Naive thymus-derived CD4-positive, alpha-beta T cell (primary cell): ENCODE measurements around the gene C1orf198. TPM values are rescaled to one million over a fixed set of nuclear protein-coding genes. Genes with fewer than 3 reads are reported as not detected.
"Not testable (repeated sequence)": the region's sequence is repeated elsewhere in the genome, so short reads cannot be mapped to it uniquely, and the experiment has no call there.

Source experiments
- ATAC-seq: fragments of 150-1000 bp; cut with Tn5 transposase; 2 replicates; pipeline ENCODE4 v1.10.0; 2021; ENCODE audit warnings: mild to moderate bottlenecking, moderate library complexity
- CTCF ChIA-PET: fragments of 350-600 bp; sonication (Branson Sonifier 250); formaldehyde crosslinking; loops from one replicate; lab custom pipeline; 2021; ENCODE audit warnings: antibody characterized with exemption; lab: Charles Lee
- POLR2A ChIA-PET: fragments of 350-600 bp; sonication (Branson Sonifier 250); formaldehyde crosslinking; loops from one replicate; lab custom pipeline; 2021; ENCODE audit warnings: antibody characterized with exemption, inconsistent platforms; lab: Charles Lee
- DNase-seq, 9 donors: peaks; one replicate each; pipeline versions ENCODE4 v3.0.0 to v3.0.0-alpha.2; 2020 to 2022; ENCODE audit warnings: mixed read lengths in 1 of 9
- H3K27ac ChIP-seq: one replicate; pipeline ENCODE4 v1.7.0; 2013; ENCODE audit warnings: mild to moderate bottlenecking, low read depth, low read length, moderate library complexity
- H3K27me3 ChIP-seq, 2 donors: one replicate each; pipeline ENCODE4 v1.7.0; 2013; ENCODE audit warnings: low read length in 2 of 2, mild to moderate bottlenecking in 2 of 2, moderate library complexity in 2 of 2; ENCODE audit not compliant: control insufficient read depth in 2 of 2, insufficient read depth in 2 of 2
- H3K36me3 ChIP-seq, 3 experiments: 1 replicate in 2 of 3; 2 replicates in 1 of 3; pipeline ENCODE4 v1.7.0; 2013; ENCODE audit warnings: low read length in 3 of 3, mild to moderate bottlenecking in 3 of 3, moderate library complexity in 1 of 3; ENCODE audit not compliant: insufficient read depth in 3 of 3, control insufficient read depth in 2 of 3
- H3K4me1 ChIP-seq, 2 donors: one replicate each; pipeline ENCODE4 v1.7.0; 2013; ENCODE audit warnings: low read length in 2 of 2, mild to moderate bottlenecking in 2 of 2, moderate library complexity in 1 of 2; ENCODE audit not compliant: control insufficient read depth in 2 of 2, insufficient read depth in 2 of 2
- H3K4me3 ChIP-seq: 2 replicates; pipeline ENCODE4 v1.7.0; 2013; ENCODE audit warnings: mild to moderate bottlenecking, low read length
- H3K9me3 ChIP-seq, 3 experiments: 1 replicate in 2 of 3; 2 replicates in 1 of 3; pipeline ENCODE4 v1.7.0; 2013; ENCODE audit warnings: low read length in 3 of 3; ENCODE audit not compliant: control insufficient read depth in 2 of 3
- H3K27ac Mint-ChIP-seq, 9 donors: one replicate each; pipeline ENCODE4 v1.8.0; 2020 to 2022; ENCODE audit warnings: mixed read lengths in 9 of 9, mild to moderate bottlenecking in 8 of 9, moderate library complexity in 5 of 9, inconsistent platforms in 2 of 9
- H3K27me3 Mint-ChIP-seq, 5 donors: one replicate each; pipeline ENCODE4 v1.8.0; 2021 to 2022; ENCODE audit warnings: mixed read lengths in 5 of 5, mild to moderate bottlenecking in 1 of 5
- H3K36me3 Mint-ChIP-seq, 5 donors: one replicate each; pipeline ENCODE4 v1.8.0; 2020 to 2022; ENCODE audit warnings: mixed read lengths in 5 of 5, mild to moderate bottlenecking in 3 of 5, inconsistent platforms in 1 of 5
- H3K4me1 Mint-ChIP-seq, 7 donors: one replicate each; pipeline ENCODE4 v1.8.0; 2020 to 2022; ENCODE audit warnings: mixed read lengths in 7 of 7, mild to moderate bottlenecking in 3 of 7, inconsistent platforms in 1 of 7
- H3K4me3 Mint-ChIP-seq, 10 donors: one replicate each; pipeline ENCODE4 v1.8.0; 2020 to 2022; ENCODE audit warnings: mild to moderate bottlenecking in 10 of 10, mixed read lengths in 10 of 10, moderate library complexity in 6 of 10, inconsistent platforms in 2 of 10
- H3K9me3 Mint-ChIP-seq, 11 donors: one replicate each; pipeline ENCODE4 v1.8.0; 2020 to 2022; ENCODE audit warnings: mixed read lengths in 11 of 11, mild to moderate bottlenecking in 4 of 11, inconsistent platforms in 1 of 11, moderate library complexity in 1 of 11
- intact Hi-C, 2 donors: fragments of 100-400 bp; cut with micrococcal nuclease; formaldehyde crosslinking; loops; one replicate each; pipeline ENCODE4 v1.15.1; 2023
- polyA plus RNA-seq, 2 donors: library from polyadenylated mRNA; unstranded; fragments of 300-500 nt; fragmentation: Illumina TruSeq; gene quantifications; one replicate each; pipeline ENCODE4 v1.2.3, GENCODE V29; 2021
- total RNA-seq, 6 experiments: library from RNA in 5 of 6; stranded (reverse) in 5 of 6; gene quantifications; 1 replicate in 5 of 6; 2 replicates in 1 of 6; pipeline ENCODE4 v1.2.3 and lab custom pipeline; 2021 to 2026

The C1orf198 gene
- total and polyA plus RNA-seq, 7 experiments from 2014 or later = 2.9 to 8.1 (median 4.4) TPM

DNA sequence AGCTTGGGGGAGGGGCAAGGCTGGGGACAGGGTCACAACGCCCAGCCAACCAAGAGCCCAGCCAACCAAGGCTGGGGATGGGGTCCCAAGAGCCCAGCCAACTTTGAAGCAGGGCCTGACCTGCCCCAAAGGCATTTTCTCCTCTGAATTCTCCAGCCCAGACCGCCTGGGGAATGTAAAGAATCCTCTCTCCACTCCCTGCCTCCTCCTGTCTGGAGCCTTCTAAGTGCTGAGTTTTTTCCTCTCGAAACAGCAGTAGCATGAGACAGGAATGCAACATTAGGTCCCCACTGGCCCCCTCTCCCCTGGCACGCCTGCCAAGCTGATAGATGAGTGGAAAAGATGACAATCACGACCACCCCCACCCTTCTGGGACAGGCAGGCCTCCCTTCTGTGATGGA is 17.0 kb downstream of the C1orf198 start:
- Histone ChIP-seq H3K27me3 (no peaks in the 10 kb centered on the region), H3K4me1 (no peaks in the 10 kb centered on the region), H3K9me3 (no peaks in the 10 kb centered on the region), H3K36me3 (peaks cover 0 to 5% (median 0%) of the 10 kb centered on the region in 3 experiments), H3K4me3 (no peak overlapping the region), H3K27ac (no peak overlapping the region)
- no peaks in the 10 kb centered on the region for H3K27me3 Mint-ChIP-seq
- DNase-seq (no peak), ATAC-seq (no peak)
- intact Hi-C loops = no loop called here
- ChIA-PET CTCF (no interaction called here), POLR2A (no interaction called here)
- peaks cover 0 to 3% (median 0%) of the 10 kb centered on the region in 11 donors for H3K9me3 Mint-ChIP-seq
- H3K4me1 Mint-ChIP-seq = peaks cover 0 to 3% (median 0%) of the 10 kb centered on the region in 7 donors
- H3K36me3 Mint-ChIP-seq = peaks cover 0 to 40% (median 32%) of the 10 kb centered on the region in 5 donors
- H3K4me3 Mint-ChIP-seq = no peak overlapping the region
- no peak overlapping the region for H3K27ac Mint-ChIP-seq

DNA sequence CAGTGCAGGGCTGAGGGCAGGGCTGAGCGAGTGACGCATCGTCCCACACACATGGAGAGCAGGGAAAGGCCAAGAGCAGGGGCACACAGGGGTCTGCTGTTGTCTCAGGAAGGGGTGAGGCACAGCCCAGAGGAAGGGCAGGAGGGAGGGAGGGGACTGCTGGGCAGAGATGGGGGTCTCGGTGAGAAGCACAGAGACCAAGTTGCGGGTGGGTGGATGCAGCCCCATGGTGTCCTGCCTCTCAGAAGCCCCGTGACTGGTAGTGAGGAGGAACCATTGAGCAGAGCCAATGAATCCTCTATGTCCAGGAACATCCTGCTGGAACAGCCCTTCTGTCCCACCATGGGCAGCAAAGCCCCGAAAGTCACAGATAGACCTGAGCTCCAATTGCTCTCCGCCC is 17.8 kb downstream of the C1orf198 start:
- no peaks in the 10 kb centered on the region for H3K9me3 ChIP-seq
- H3K9me3 Mint-ChIP-seq = peaks cover 0 to 3% (median 0%) of the 10 kb centered on the region in 11 donors
- peaks cover 0 to 3% (median 0%) of the 10 kb centered on the region in 7 donors for H3K4me1 Mint-ChIP-seq
- H3K27me3 Mint-ChIP-seq = no peaks in the 10 kb centered on the region
- H3K27ac ChIP-seq = no peak overlapping the region
- H3K4me3 ChIP-seq = no peak overlapping the region
- ChIA-PET POLR2A (no interaction called here), CTCF (no interaction called here)
- H3K27me3 ChIP-seq = no peaks in the 10 kb centered on the region
- peaks cover 0 to 5% (median 0%) of the 10 kb centered on the region in 3 experiments for H3K36me3 ChIP-seq
- H3K36me3 Mint-ChIP-seq = peaks cover 0 to 40% (median 32%) of the 10 kb centered on the region in 5 donors
- intact Hi-C loops = no loop called here
- H3K4me3 Mint-ChIP-seq = no peak overlapping the region
- H3K27ac Mint-ChIP-seq = no peak overlapping the region
- no peak for ATAC-seq
- no peak for DNase-seq
- no peaks in the 10 kb centered on the region for H3K4me1 ChIP-seq

DNA sequence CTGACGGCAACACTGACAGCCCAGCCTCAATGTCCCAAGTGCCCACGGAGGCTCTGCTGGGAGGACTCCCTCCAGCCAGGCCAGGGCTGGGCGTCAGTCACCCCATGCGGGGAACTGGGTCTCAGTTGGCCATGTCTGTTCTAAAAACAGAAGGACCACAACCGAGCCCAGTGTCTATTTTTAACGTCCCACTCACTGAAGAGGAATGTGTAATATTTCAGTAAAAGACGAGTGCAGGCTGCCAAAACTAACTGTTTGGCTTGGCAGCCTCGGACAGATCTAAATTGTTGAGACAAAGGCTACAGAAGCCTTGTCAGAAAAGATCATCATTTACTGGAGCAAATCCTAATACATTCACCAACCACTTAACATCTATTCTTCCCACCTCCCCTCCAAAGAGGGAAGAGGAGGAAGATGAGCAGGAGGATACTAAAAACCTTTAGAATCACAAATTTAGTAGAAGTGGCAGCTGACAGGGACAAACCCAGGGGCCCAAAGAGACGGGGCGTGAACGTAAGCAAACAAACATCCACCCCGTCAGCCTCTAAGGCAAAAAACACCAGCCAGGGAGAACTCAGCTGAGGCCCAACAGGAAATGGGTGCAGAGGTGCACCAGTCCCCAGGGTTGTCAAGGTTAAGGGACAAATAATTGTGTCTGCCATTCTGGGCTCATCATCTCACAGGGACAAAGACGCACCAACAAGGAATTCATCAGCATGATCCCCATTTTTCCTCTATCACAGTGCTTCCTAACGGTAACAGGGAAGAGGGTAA is 18.7 kb downstream of the C1orf198 start:
- DNase-seq = no peak
- Histone ChIP-seq H3K9me3 (no peaks in the 10 kb centered on the region), H3K27me3 (no peaks in the 10 kb centered on the region), H3K36me3 (peaks cover 0 to 5% (median 0%) of the 10 kb centered on the region in 3 experiments), H3K4me1 (no peaks in the 10 kb centered on the region), H3K4me3 (no peak overlapping the region), H3K27ac (no peak overlapping the region)
- H3K36me3 Mint-ChIP-seq = peaks cover 0 to 35% (median 27%) of the 10 kb centered on the region in 5 donors
- H3K27ac Mint-ChIP-seq = no peak overlapping the region
- peaks cover 0 to 3% (median 0%) of the 10 kb centered on the region in 7 donors for H3K4me1 Mint-ChIP-seq
- ChIA-PET POLR2A (no interaction called here), CTCF (no interaction called here)
- peaks cover 0 to 3% (median 0%) of the 10 kb centered on the region in 11 donors for H3K9me3 Mint-ChIP-seq
- intact Hi-C loops = no loop called here
- no peak for ATAC-seq
- H3K27me3 Mint-ChIP-seq = no peaks in the 10 kb centered on the region
- no peak overlapping the region for H3K4me3 Mint-ChIP-seq

DNA sequence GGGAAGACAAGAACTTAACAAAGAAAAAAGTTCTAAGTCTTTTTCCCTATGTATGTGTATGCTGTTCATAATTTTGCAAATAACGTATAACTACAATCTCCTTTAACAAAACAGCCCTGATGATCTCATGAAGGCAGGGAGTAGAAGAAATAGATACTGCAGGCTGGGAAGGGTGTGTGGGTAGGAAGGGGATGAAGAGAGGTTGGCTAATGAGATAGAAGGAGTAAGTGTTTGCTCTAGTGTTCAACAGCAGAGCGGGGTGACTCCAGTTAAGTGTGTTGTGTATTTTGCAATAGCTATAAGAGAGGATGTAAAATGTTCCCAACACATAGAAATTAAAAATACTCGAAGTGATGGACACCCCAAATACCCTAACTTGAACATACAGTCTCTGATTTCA is 20.1 kb downstream of the C1orf198 start:
- H3K4me3 Mint-ChIP-seq = no peak overlapping the region
- peaks cover 0 to 3% (median 0%) of the 10 kb centered on the region in 7 donors for H3K4me1 Mint-ChIP-seq
- Histone ChIP-seq H3K4me3 (no peak overlapping the region), H3K27ac (no peak overlapping the region), H3K4me1 (no peaks in the 10 kb centered on the region), H3K9me3 (no peaks in the 10 kb centered on the region), H3K27me3 (no peaks in the 10 kb centered on the region), H3K36me3 (peaks cover 0 to 12% (median 0%) of the 10 kb centered on the region in 3 experiments)
- H3K27ac Mint-ChIP-seq = no peak overlapping the region
- POLR2A ChIA-PET = no interaction called here
- no peak for ATAC-seq
- CTCF ChIA-PET = no interaction called here
- H3K27me3 Mint-ChIP-seq = no peaks in the 10 kb centered on the region
- intact Hi-C loops = no loop called here
- peaks cover 0 to 3% (median 0%) of the 10 kb centered on the region in 11 donors for H3K9me3 Mint-ChIP-seq
- DNase-seq = no peak
- peaks cover 0 to 30% (median 24%) of the 10 kb centered on the region in 5 donors for H3K36me3 Mint-ChIP-seq

DNA sequence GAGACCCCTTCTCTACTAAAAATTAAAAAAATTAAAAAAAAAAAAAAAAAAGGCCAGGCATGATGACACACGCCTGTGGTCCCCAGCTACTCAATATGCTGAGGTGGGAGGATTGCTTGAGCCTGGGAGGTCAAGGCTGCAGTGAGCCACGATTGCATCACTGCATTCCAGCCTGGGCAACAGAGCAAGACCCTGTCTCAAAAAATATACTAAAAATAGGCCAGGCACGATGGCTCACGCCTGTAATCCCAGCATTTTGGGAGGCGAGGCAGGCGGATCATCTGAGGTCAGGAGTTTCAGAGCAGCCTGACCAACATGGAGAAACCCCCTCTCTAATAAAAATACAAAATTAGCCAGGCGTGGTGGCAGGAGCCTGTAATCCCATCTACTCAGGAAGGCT is 23.1 kb downstream of the C1orf198 start:
- H3K27me3 Mint-ChIP-seq, H3K4me1 Mint-ChIP-seq, H3K27ac Mint-ChIP-seq, ATAC-seq, CTCF ChIA-PET, intact Hi-C loops, DNase-seq, H3K4me1 ChIP-seq, H3K27ac ChIP-seq, H3K4me3 Mint-ChIP-seq, H3K4me3 ChIP-seq, H3K9me3 ChIP-seq, H3K27me3 ChIP-seq, H3K9me3 Mint-ChIP-seq, POLR2A ChIA-PET: not testable (repeated sequence)
- peaks cover 0 to 38% (median 16%) of the 10 kb centered on the region in 5 donors for H3K36me3 Mint-ChIP-seq
- peaks cover 0 to 11% (median 0%) of the 10 kb centered on the region in 3 experiments for H3K36me3 ChIP-seq

DNA sequence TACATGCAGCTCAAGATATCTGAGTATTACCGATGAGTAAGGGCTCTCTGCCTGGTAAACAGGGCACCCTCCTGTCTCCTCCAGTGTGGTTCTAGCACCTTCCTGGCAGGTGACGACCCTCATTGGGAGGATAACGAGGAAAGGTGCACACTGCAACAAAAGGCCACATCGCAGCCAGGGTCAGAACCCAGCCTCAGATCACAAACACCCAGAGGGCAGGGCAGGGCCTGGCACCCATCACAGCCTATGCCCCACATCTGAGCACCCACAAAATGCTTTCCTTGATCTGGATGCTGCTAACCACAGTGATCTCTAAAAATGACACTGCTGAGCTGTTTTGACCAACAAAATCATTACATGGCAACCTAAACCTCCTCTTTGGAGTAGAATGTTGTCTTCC is 23.8 kb downstream of the C1orf198 start:
- CTCF ChIA-PET = no interaction called here
- Mint-ChIP-seq H3K27ac (no peak overlapping the region), H3K27me3 (no peaks in the 10 kb centered on the region), H3K4me1 (peaks cover 0 to 3% (median 0%) of the 10 kb centered on the region in 7 donors), H3K9me3 (no peaks in the 10 kb centered on the region), H3K4me3 (no peak overlapping the region), H3K36me3 (peaks cover 0 to 41% (median 16%) of the 10 kb centered on the region in 5 donors)
- Histone ChIP-seq H3K27me3 (no peaks in the 10 kb centered on the region), H3K9me3 (no peaks in the 10 kb centered on the region), H3K4me3 (no peak overlapping the region), H3K36me3 (peaks cover 0 to 11% (median 0%) of the 10 kb centered on the region in 3 experiments), H3K27ac (no peak overlapping the region), H3K4me1 (no peaks in the 10 kb centered on the region)
- ATAC-seq (no peak), DNase-seq (no peak)
- POLR2A ChIA-PET = no interaction called here
- intact Hi-C loops = no loop called here
